ENCODE data around the gene NOVA2.

The NOVA2 gene

DNA sequence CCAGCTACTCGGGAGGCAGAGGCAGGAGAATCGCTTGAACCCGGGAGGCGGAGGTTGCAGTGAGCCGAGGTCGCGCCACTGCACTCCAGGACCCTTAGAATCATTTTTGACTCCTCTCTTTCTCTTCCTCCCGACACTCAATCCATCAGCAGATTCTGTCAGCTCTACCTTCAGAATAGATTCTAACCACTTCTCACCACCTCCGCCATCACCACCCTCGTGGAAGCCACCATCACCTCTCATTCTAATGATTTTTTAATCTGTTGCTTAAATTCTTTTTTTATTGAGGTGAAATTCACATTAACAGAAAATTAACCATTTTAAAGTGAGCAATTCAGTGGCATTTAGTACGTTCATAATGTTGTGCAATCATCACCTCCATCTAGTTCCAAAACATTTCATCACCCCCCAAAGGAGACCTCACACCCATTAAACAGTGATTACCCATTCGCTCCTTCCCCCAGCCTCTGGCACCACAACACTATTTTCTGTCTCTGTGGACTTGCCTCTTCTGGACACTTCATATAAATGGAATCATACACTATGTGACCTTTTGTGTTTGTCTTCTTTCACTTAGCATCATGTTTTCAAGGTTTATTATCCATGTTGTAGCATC is 16.6 kb upstream of the NOVA2 start:
- DNase-seq (ENCODE audit: low spot score), result no peak
- Mint-ChIP-seq H3K9me3 (no peaks in the 10 kb centered on the region), H3K27me3 (ENCODE audit: low read depth) (peaks cover 26% of the 10 kb centered on the region), H3K27ac (no peak overlapping the region), H3K4me1 (ENCODE audit: low read depth) (peaks cover 2% of the 10 kb centered on the region), H3K36me3 (ENCODE audit: low read depth) (no peaks in the 10 kb centered on the region), H3K4me3 (no peak overlapping the region)

- H3K4me3 Mint-ChIP-seq, result no peak overlapping the region
- H3K36me3 Mint-ChIP-seq (ENCODE audit: low read depth), result no peaks in the 10 kb centered on the region
- H3K27me3 Mint-ChIP-seq (ENCODE audit: low read depth), result peaks cover 33% of the 10 kb centered on the region
- no peaks in the 10 kb centered on the region for H3K9me3 Mint-ChIP-seq
- DNase-seq (ENCODE audit: low spot score), result no peak
- peaks cover 2% of the 10 kb centered on the region for H3K4me1 Mint-ChIP-seq (ENCODE audit: low read depth)
- H3K27ac Mint-ChIP-seq, result no peak overlapping the region
These were observed 11.7 kb upstream of the NOVA2 start for GRCh38 chr19:45985321-45985720.

DNA sequence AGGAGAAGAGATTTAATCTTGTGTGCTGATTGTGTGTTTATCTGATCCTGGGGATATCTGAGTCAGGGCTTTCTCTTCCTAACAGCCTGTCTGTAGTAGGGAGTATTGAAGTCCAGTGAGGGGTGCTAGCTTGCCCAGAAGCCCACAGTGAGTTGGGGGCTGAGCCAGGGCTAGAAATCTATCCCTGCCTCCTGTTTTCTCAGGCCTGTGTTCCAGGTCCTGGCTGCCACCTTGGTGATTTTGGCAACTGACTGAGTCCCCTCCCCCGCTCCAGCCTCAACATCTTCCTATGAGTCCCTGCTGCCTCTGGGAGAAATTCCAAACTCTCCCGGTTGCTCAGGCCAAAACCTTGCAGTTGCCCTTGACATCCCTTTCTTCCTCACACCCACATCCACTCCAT is 7.7 kb upstream of the NOVA2 start:
- no peaks in the 10 kb centered on the region for H3K4me1 Mint-ChIP-seq (ENCODE audit: low read depth)
- no peaks in the 10 kb centered on the region for H3K36me3 Mint-ChIP-seq (ENCODE audit: low read depth)
- H3K27me3 Mint-ChIP-seq (ENCODE audit: low read depth), result peaks cover 17% of the 10 kb centered on the region
- H3K27ac Mint-ChIP-seq, result no peak overlapping the region
- no peak for DNase-seq (ENCODE audit: low spot score)
- H3K4me3 Mint-ChIP-seq, result no peak overlapping the region
- H3K9me3 Mint-ChIP-seq, result no peaks in the 10 kb centered on the region

DNA sequence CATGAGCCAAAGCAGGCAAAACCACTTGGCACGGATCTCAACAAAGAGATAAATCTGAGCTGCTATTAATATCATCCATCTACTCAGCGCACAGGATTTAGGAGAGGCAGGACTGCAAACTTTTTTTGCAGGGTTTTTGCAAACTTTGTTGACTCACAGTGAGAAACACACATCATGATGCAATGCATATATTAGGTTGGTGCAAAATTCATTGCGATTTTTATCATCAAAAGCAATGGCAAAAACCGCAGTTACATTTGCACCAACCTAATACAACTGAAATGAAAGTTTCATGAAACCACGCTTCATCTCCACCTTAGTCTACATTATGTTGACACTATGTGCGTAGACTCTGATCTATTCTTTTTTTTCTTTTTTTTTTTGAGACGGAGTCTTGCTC is 4.5 kb upstream of the NOVA2 start:
- DNase-seq (ENCODE audit: low spot score), result no peak
- H3K36me3 Mint-ChIP-seq (ENCODE audit: low read depth), result no peaks in the 10 kb centered on the region

DNA sequence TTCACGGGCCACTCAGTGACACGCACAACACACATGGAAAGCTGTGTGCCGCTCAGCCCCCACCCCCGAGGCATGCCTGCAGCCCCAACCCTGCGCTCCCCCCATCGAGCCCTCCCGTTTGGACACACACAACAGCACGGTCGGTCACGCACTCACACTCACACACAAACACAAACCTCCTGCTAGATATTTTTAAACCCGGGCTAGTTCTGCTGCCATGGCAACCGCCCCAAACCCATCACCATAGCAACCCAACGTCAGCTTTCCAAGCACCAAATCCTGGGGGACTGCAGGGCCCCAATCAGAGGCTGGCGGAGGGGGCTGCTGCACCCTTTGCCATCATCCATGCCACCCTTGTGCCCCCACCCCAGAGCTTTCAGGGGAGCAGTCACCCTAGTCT is 2.5 kb upstream of the NOVA2 start:
- H3K4me1 Mint-ChIP-seq (ENCODE audit: low read depth), result peaks cover 13% of the 10 kb centered on the region
- H3K4me3 Mint-ChIP-seq, result no peak overlapping the region
- peaks cover 39% of the 10 kb centered on the region for H3K27me3 Mint-ChIP-seq (ENCODE audit: low read depth)
- H3K27ac Mint-ChIP-seq, result no peak overlapping the region
- no peak for DNase-seq (ENCODE audit: low spot score)
- H3K9me3 Mint-ChIP-seq, result no peaks in the 10 kb centered on the region
- no peaks in the 10 kb centered on the region for H3K36me3 Mint-ChIP-seq (ENCODE audit: low read depth)

More for the DNA sequence above, 4.5 kb upstream of the NOVA2 start:
- no peak overlapping the region for H3K27ac Mint-ChIP-seq
- no peaks in the 10 kb centered on the region for H3K4me1 Mint-ChIP-seq (ENCODE audit: low read depth)
- peaks cover 32% of the 10 kb centered on the region for H3K27me3 Mint-ChIP-seq (ENCODE audit: low read depth)
- no peak overlapping the region for H3K4me3 Mint-ChIP-seq
- no peaks in the 10 kb centered on the region for H3K9me3 Mint-ChIP-seq

DNA sequence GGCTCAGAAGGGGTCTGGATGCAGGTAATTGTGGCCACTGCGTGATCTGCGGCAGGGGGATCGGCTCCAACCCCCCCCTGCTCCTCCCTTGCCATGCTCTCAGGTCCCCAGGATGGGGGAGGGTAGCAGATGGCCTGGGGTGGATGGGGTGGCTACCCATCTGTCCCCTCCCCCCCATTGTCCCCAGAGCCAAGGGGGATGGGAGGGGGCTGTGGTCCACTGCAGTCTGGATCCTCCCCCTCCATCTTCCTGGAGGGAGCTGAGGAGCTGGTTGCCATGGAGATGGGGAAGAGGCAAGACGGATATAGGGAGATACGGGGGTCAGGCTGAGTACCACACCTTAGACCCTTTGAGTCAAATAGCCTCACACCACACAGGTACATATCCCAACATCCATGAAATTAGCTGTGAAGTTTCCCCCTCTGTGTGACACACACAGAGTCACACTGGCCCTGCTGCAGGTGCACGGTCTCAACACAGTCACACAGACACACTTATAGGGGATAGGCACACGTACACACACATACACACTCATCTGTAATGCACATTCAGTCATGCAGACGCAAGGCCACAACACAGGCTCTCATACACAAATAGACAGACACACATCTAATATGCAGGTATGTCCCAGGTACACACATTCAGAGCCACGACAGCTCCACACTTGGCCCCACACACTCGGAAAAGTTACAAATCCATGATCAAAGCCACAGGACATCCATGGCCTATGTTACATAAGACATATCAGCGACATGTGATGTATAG is 1.8 kb upstream of the NOVA2 start:
- Mint-ChIP-seq H3K9me3 (no peaks in the 10 kb centered on the region), H3K27ac (no peak overlapping the region), H3K4me3 (no peak overlapping the region), H3K36me3 (ENCODE audit: low read depth) (no peaks in the 10 kb centered on the region), H3K4me1 (ENCODE audit: low read depth) (peaks cover 15% of the 10 kb centered on the region), H3K27me3 (ENCODE audit: low read depth) (peaks cover 43% of the 10 kb centered on the region)
- no peak for DNase-seq (ENCODE audit: low spot score)

- no peaks in the 10 kb centered on the region for H3K36me3 Mint-ChIP-seq (ENCODE audit: low read depth)
- DNase-seq (ENCODE audit: low spot score), result no peak
- H3K4me3 Mint-ChIP-seq, result no peak overlapping the region
- no peaks in the 10 kb centered on the region for H3K9me3 Mint-ChIP-seq
- H3K4me1 Mint-ChIP-seq (ENCODE audit: low read depth), result peaks cover 15% of the 10 kb centered on the region
- no peak overlapping the region for H3K27ac Mint-ChIP-seq
- H3K27me3 Mint-ChIP-seq (ENCODE audit: low read depth), result peaks cover 66% of the 10 kb centered on the region
These were observed 621 bp downstream of the NOVA2 start for GRCh38 chr19:45972947-45973540.

- H3K4me3 Mint-ChIP-seq, result peak overlapping the region; percentile 1
- H3K27ac Mint-ChIP-seq, result peak overlapping the region; percentile 0
- DNase-seq (ENCODE audit: low spot score), result peak; percentile 28
These were observed 1.4 kb downstream of the NOVA2 start for GRCh38 chr19:45972081-45972946.

DNA sequence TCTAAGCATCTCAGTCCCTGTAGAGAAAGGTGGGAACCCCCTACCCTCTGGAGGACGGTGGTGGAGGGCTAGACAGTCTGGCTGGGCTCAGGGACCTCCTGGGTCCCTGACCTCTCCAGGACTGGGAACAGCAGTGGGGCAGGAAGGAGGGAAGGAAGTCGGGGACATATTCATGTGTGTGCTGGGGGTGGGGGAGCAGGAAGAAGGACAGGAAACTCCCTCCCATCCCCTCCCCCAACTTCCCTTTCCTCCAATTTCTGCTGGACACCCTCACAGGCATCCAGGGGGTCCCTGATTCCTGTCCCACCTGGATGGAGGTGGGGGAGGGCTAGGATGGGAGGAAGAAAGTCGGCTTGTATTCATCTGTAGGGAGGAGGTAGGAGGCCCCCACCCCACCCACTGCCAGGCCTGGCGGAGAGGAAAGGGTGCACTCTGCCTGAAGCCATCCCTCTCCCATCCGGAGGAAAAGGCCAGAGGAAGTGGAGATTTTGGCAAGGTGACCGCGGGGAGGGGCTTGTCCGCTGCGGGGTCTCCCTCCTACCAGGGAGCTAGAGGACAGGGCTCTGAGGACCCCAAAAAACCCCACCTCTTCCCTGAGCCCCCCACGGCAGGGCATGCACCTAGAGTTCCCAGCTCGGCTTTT is 2.3 kb downstream of the NOVA2 start:
- no peak for DNase-seq (ENCODE audit: low spot score)
- H3K36me3 Mint-ChIP-seq (ENCODE audit: low read depth), result no peaks in the 10 kb centered on the region
- no peaks in the 10 kb centered on the region for H3K9me3 Mint-ChIP-seq
- no peak overlapping the region for H3K27ac Mint-ChIP-seq
- H3K27me3 Mint-ChIP-seq (ENCODE audit: low read depth), result peaks cover 67% of the 10 kb centered on the region
- peaks cover 15% of the 10 kb centered on the region for H3K4me1 Mint-ChIP-seq (ENCODE audit: low read depth)
- no peak overlapping the region for H3K4me3 Mint-ChIP-seq

More at GRCh38 chr19:45972081-45972946, 1.4 kb downstream of the NOVA2 start:
- peaks cover 15% of the 10 kb centered on the region for H3K4me1 Mint-ChIP-seq (ENCODE audit: low read depth)
- H3K36me3 Mint-ChIP-seq (ENCODE audit: low read depth), result no peaks in the 10 kb centered on the region
- peaks cover 70% of the 10 kb centered on the region for H3K27me3 Mint-ChIP-seq (ENCODE audit: low read depth)
- H3K9me3 Mint-ChIP-seq, result no peaks in the 10 kb centered on the region

DNA sequence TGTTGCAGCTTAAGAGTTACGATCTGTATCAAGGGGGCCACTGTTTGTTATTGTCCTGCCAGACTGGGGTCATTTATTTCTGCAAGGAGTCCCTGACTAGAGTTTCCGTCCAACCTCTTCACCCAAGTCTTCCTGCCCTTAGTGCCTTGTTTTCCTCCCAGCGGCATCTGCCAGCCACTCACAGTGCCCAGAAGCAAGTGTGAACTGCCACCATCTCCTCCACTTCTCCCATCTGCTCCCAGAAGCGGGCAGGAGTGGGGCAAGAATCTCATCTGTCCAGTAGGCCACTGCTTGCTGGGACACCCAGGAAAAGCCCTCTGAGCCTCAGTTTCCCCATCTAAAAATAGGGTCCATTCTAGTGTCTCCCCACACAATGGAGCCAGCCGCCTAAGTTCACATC is 4.0 kb downstream of the NOVA2 start:
- Mint-ChIP-seq H3K27me3 (ENCODE audit: low read depth) (peaks cover 60% of the 10 kb centered on the region), H3K27ac (no peak overlapping the region), H3K4me3 (no peak overlapping the region), H3K4me1 (ENCODE audit: low read depth) (peaks cover 15% of the 10 kb centered on the region), H3K9me3 (no peaks in the 10 kb centered on the region), H3K36me3 (ENCODE audit: low read depth) (no peaks in the 10 kb centered on the region)
- no peak for DNase-seq (ENCODE audit: low spot score)

GRCh38 chr19:45968626-45969025 is 5.0 kb downstream of the NOVA2 start:
- Mint-ChIP-seq H3K27ac (no peak overlapping the region), H3K27me3 (ENCODE audit: low read depth) (peaks cover 58% of the 10 kb centered on the region), H3K4me1 (ENCODE audit: low read depth) (peaks cover 15% of the 10 kb centered on the region), H3K4me3 (no peak overlapping the region), H3K36me3 (ENCODE audit: low read depth) (no peaks in the 10 kb centered on the region), H3K9me3 (no peaks in the 10 kb centered on the region)
- DNase-seq (ENCODE audit: low spot score), result no peak

- no peak overlapping the region for H3K27ac Mint-ChIP-seq
- H3K4me3 Mint-ChIP-seq, result no peak overlapping the region
- H3K9me3 Mint-ChIP-seq, result no peaks in the 10 kb centered on the region
- peaks cover 52% of the 10 kb centered on the region for H3K27me3 Mint-ChIP-seq (ENCODE audit: low read depth)
- peaks cover 11% of the 10 kb centered on the region for H3K4me1 Mint-ChIP-seq (ENCODE audit: low read depth)
- no peaks in the 10 kb centered on the region for H3K36me3 Mint-ChIP-seq (ENCODE audit: low read depth)
- DNase-seq (ENCODE audit: low spot score), result no peak
These were observed 6.4 kb downstream of the NOVA2 start for GRCh38 chr19:45967246-45967645.

DNA sequence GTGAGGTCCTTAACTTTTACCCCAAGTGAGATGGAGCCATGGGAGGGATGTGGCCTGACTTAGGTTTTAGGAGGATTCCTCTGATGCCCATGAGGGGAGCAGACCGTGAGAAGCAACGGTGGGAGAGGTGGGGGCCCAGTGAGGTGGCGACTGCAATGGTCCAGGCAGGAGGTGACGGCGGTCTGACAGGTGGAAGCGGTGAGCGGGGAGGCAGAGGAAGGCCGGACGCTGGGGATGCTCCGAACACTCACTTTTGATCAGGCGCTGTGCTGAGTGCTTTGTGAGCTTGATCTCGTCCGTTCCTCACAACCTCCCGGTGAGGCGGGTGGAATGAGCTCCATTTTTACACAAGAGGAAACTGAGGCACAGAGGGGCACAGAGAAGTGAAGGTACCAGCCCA is 11.6 kb downstream of the NOVA2 start:
- H3K4me1 Mint-ChIP-seq (ENCODE audit: low read depth), result no peaks in the 10 kb centered on the region

More for the DNA sequence above, 11.6 kb downstream of the NOVA2 start:
- Mint-ChIP-seq H3K9me3 (no peaks in the 10 kb centered on the region), H3K27me3 (ENCODE audit: low read depth) (peaks cover 39% of the 10 kb centered on the region), H3K27ac (no peak overlapping the region), H3K36me3 (ENCODE audit: low read depth) (no peaks in the 10 kb centered on the region), H3K4me3 (no peak overlapping the region)
- DNase-seq (ENCODE audit: low spot score), result no peak
